HuH-7.5 (cell line): ENCODE measurements around the gene WSCD2.
A peak's percentile ranks its signal among the peaks of the same experiment; 100 is the strongest.
"Not testable (repeated sequence)": the region's sequence is repeated elsewhere in the genome, so short reads cannot be mapped to it uniquely, and the experiment has no call there.

Source experiments
- DNase-seq: peaks from one replicate; pipeline ENCODE4 v3.0.0; 2011; ENCODE audit warnings: low spot score

WSCD2 gene

GRCh38 chr12:108196319-108196718 is 67.2 kb downstream of the WSCD2 start:
- no peak for DNase-seq

- no peak for DNase-seq
Measured at GRCh38 chr12:108196921-108197320, 67.8 kb downstream of the WSCD2 start.

GRCh38 chr12:108198043-108198442 is 69.0 kb downstream of the WSCD2 start:
- DNase-seq = no peak

GRCh38 chr12:108199106-108199505 is 70.0 kb downstream of the WSCD2 start:
- no peak for DNase-seq

- DNase-seq = no peak
Measured at GRCh38 chr12:108201808-108202207, 72.7 kb downstream of the WSCD2 start.

GRCh38 chr12:108204117-108204987 is 75.3 kb downstream of the WSCD2 start:
- no peak for DNase-seq

- DNase-seq = no peak
Measured at GRCh38 chr12:108205864-108206263, 76.8 kb downstream of the WSCD2 start.

GRCh38 chr12:108207791-108208730 is 79.0 kb downstream of the WSCD2 start:
- DNase-seq = no peak

- no peak for DNase-seq
Measured at GRCh38 chr12:108210001-108210400, 80.9 kb downstream of the WSCD2 start.

GRCh38 chr12:108211157-108211556 is 82.1 kb downstream of the WSCD2 start:
- DNase-seq = no peak

GRCh38 chr12:108213871-108214445 is 84.9 kb downstream of the WSCD2 start:
- DNase-seq = no peak

- DNase-seq = peak; percentile 44
Measured at GRCh38 chr12:108214486-108214885, 85.4 kb downstream of the WSCD2 start.

- DNase-seq = no peak
Measured at GRCh38 chr12:108215458-108215857, 86.4 kb downstream of the WSCD2 start.

GRCh38 chr12:108218921-108219320 is 89.8 kb downstream of the WSCD2 start:
- DNase-seq = no peak

- DNase-seq = not testable (repeated sequence)
Measured at GRCh38 chr12:108225101-108225500, 96.0 kb downstream of the WSCD2 start.

GRCh38 chr12:108226866-108227265 is 97.8 kb downstream of the WSCD2 start:
- no peak for DNase-seq

- no peak for DNase-seq
Measured at GRCh38 chr12:108228746-108229145, 99.7 kb downstream of the WSCD2 start.

GRCh38 chr12:108231109-108231905 is 102.2 kb downstream of the WSCD2 start:
- DNase-seq = no peak

- DNase-seq = no peak
Measured at GRCh38 chr12:108231909-108232434, 102.9 kb downstream of the WSCD2 start.

GRCh38 chr12:108232565-108232964 is 103.5 kb downstream of the WSCD2 start:
- no peak for DNase-seq

- no peak for DNase-seq
Measured at GRCh38 chr12:108234158-108234557, 105.1 kb downstream of the WSCD2 start.
